Hematopoietic multipotent progenitor cell treated with erythropoietin and hydrocortisone succinate and interleukin-3 and kit ligand, for 8 days (in vitro differentiated cells): Measurements from ENCODE around the gene ZNF207.
"Not testable (repeated sequence)": the region's sequence is repeated elsewhere in the genome, so short reads cannot be mapped to it uniquely, and the experiment has no call there.

ENCODE experiments used
- DNase-seq: peaks from one replicate; pipeline ENCODE4 v3.0.0-alpha.2; 2015

ZNF207 gene

GRCh38 chr17:32335687-32336086 is 14.3 kb upstream of the ZNF207 start:
- no peak for DNase-seq

- peak; percentile 75 for DNase-seq
These were observed 8.7 kb upstream of the ZNF207 start for GRCh38 chr17:32341141-32341856.

- peak; percentile 82 for DNase-seq
These were observed 7.9 kb upstream of the ZNF207 start, which contains the start of gene C17orf75 for GRCh38 chr17:32341857-32342602. Gene C17orf75 (minus strand): TSS chr17:32342173. CDS start chr17:32342139, 34 bp downstream.

GRCh38 chr17:32342603-32343325 is 7.2 kb upstream of the ZNF207 start:
- peak; percentile 39 for DNase-seq

GRCh38 chr17:32345951-32346600 is 3.9 kb upstream of the ZNF207 start:
- peak; percentile 63 for DNase-seq

GRCh38 chr17:32348483-32348800 is 1.5 kb upstream of the ZNF207 start:
- peak; percentile 95 for DNase-seq

GRCh38 chr17:32349503-32349853 is 479 bp upstream of the ZNF207 start:
- no peak for DNase-seq

GRCh38 chr17:32350666-32351418 is 885 bp downstream of the ZNF207 start:
- peak; percentile 84 for DNase-seq

GRCh38 chr17:32352734-32353133 is 2.8 kb downstream of the ZNF207 start:
- DNase-seq = not testable (repeated sequence)

GRCh38 chr17:32355649-32356377 is 5.9 kb downstream of the ZNF207 start:
- peak; percentile 34 for DNase-seq

- no peak for DNase-seq
These were observed 6.4 kb downstream of the ZNF207 start for GRCh38 chr17:32356378-32356743.

- no peak for DNase-seq
These were observed 6.8 kb downstream of the ZNF207 start for GRCh38 chr17:32356750-32357149.

GRCh38 chr17:32357615-32358014 is 7.7 kb downstream of the ZNF207 start:
- DNase-seq = peak; percentile 22

- DNase-seq = no peak
These were observed 11.3 kb downstream of the ZNF207 start for GRCh38 chr17:32361270-32361669.

- no peak for DNase-seq
These were observed 20.5 kb downstream of the ZNF207 start for GRCh38 chr17:32370426-32370825.

- no peak for DNase-seq
These were observed 32.7 kb downstream of the ZNF207 start for GRCh38 chr17:32382526-32383223.

GRCh38 chr17:32383926-32384434 is 34.0 kb downstream of the ZNF207 start:
- DNase-seq = no peak

- DNase-seq = no peak
These were observed 35.2 kb downstream of the ZNF207 start for GRCh38 chr17:32385121-32385520.

- no peak for DNase-seq
These were observed 36.0 kb downstream of the ZNF207 start for GRCh38 chr17:32385971-32386370.

- DNase-seq = no peak
These were observed 36.9 kb downstream of the ZNF207 start for GRCh38 chr17:32386844-32387243.

GRCh38 chr17:32388128-32388527 is 38.2 kb downstream of the ZNF207 start:
- DNase-seq = not testable (repeated sequence)
